Measurements from ENCODE around the gene ZC3H15.
"Not testable (repeated sequence)": the region's sequence is repeated elsewhere in the genome, so short reads cannot be mapped to it uniquely, and the experiment has no call there.

ZC3H15 gene

DNA sequence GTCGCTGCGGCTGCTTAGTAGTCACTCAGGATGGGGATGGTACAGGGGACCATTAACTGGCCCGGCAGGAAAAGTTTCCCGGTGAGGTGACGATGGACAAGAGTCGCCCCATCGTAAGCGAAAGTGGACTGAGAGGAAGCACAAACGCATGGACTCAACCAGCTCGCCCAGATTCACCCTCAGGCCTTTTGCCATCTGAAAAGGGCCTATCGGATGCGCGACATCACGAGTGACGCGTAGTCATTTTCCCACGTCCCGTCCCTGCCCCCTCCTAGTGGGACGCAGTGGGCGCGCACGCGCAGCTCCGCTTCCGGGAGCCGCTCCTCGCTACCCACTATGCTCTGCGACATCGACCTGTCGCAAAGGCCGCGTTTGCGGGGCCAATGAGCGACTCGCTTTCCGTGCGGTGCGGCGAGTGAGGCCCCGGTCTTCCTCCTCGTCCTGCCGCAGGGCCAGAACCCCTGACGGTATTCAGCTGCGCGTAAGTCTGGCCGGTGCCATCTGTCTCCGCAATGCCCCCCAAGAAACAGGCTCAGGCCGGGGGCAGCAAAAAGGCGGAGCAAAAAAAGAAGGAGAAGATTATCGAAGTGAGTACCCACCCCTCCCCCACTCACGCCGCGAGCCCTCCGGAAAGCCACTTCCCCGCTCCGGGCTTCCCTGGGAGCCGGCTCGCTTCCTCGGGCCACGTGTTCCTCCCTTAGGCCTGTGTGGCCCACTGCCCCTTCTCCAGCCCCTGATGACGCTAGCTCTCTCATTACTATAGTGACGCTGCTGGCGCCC is at the start of gene ZC3H15:
ZC3H15 (plus strand) TSS at position 390 of the 780 bp plus-strand sequence; CDS start at position 513, 123 bp downstream.
- H3K27ac ChIP-seq: peak within 1 kb of the TSS; percentile 95
- H3K36me3 ChIP-seq (replicated peaks): no peaks in the 10 kb centered on the region
- in situ Hi-C loops (cut with HindIII; ENCODE audit: low pct_ligation_motif_present, low sequenced_read_pairs): no loop called here
- peak; percentile 95 for DNase-seq
- peak within 1 kb of the TSS; percentile 85 for H3K4me3 ChIP-seq (ENCODE audit: low read depth, low read length)
- TF ChIP-seq, protein P1, sequence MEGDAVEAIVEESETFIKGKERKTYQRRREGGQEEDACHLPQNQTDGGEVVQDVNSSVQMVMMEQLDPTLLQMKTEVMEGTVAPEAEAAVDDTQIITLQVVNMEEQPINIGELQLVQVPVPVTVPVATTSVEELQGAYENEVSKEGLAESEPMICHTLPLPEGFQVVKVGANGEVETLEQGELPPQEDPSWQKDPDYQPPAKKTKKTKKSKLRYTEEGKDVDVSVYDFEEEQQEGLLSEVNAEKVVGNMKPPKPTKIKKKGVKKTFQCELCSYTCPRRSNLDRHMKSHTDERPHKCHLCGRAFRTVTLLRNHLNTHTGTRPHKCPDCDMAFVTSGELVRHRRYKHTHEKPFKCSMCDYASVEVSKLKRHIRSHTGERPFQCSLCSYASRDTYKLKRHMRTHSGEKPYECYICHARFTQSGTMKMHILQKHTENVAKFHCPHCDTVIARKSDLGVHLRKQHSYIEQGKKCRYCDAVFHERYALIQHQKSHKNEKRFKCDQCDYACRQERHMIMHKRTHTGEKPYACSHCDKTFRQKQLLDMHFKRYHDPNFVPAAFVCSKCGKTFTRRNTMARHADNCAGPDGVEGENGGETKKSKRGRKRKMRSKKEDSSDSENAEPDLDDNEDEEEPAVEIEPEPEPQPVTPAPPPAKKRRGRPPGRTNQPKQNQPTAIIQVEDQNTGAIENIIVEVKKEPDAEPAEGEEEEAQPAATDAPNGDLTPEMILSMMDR (IDR thresholded peaks at IDR 0.05; ENCODE audit: low read depth, low read length, missing control alignments): no peak
- H3K27me3 ChIP-seq (replicated peaks): no peaks in the 10 kb centered on the region

DNA sequence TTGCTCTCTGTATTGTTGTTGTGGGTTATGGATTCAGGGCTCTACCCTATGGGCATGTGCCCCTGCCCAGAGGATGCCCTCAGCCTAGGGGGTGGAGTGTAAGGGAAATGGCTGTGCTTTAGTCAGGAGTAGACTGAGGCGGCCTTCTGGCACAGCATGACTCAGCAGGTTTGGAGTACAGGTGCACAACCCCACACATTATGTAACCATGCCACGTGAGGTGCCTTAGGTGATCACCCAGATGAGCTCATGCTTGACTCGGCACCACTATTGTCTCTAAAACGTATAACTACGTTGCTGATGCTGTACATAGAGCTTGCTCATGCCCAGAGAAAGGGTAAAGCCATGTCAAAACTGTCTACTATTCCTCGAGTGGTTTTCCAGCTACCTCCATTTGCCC is 48.3 kb upstream of the ZC3H15 start:
- H3K27me3 ChIP-seq (replicated peaks): no peaks in the 10 kb centered on the region
- in situ Hi-C loops (cut with HindIII; ENCODE audit: low pct_ligation_motif_present, low sequenced_read_pairs): no loop called here
- no peak for DNase-seq

DNA sequence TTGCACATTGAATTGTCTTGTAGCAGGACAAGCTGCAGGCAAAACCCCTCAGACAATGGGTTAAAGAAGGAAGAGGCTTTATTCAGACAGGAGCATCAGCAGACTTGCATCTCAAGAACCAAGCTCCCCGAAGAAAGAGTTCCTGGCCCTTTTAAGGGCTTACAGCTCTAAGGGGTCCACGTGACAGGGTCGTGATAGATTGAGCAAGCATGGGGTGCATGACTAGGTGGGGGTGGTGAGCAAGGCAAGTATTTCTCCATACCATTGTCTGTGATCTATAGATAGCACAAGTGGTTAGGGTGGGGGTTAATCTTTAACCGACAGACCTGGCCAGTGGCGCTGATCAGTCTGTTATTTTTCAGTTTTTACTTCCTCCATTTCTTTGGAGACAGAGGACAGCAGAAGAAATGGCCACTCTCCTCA is 46.4 kb upstream of the ZC3H15 start:
- DNase-seq; H3K27ac ChIP-seq; in situ Hi-C loops (cut with HindIII; ENCODE audit: low pct_ligation_motif_present, low sequenced_read_pairs); H3K27me3 ChIP-seq (replicated peaks); H3K36me3 ChIP-seq (replicated peaks); H3K4me3 ChIP-seq (ENCODE audit: low read depth, low read length): not testable (repeated sequence)

More for the DNA sequence above, 48.3 kb upstream of the ZC3H15 start:
- Histone ChIP-seq H3K4me3 (ENCODE audit: low read depth, low read length) (no peak overlapping the region), H3K36me3 (replicated peaks) (no peaks in the 10 kb centered on the region), H3K27ac (no peak overlapping the region)
- TF ChIP-seq, protein P1 (IDR thresholded peaks at IDR 0.05; ENCODE audit: low read depth, low read length, missing control alignments): no peak

- TF ChIP-seq, protein P1 (IDR thresholded peaks at IDR 0.05; ENCODE audit: low read depth, low read length, missing control alignments): no peak
- in situ Hi-C loops (cut with HindIII; ENCODE audit: low pct_ligation_motif_present, low sequenced_read_pairs): no loop called here
- DNase-seq: no peak
These were observed 45.6 kb upstream of the ZC3H15 start for GRCh38 chr2:186440506-186440905.

GRCh38 chr2:186442885-186443284 is 43.2 kb upstream of the ZC3H15 start:
- in situ Hi-C loops (cut with HindIII; ENCODE audit: low pct_ligation_motif_present, low sequenced_read_pairs): no loop called here
- TF ChIP-seq, protein P1 (IDR thresholded peaks at IDR 0.05; ENCODE audit: low read depth, low read length, missing control alignments): no peak

More at GRCh38 chr2:186440506-186440905, 45.6 kb upstream of the ZC3H15 start:
- no peaks in the 10 kb centered on the region for H3K36me3 ChIP-seq (replicated peaks)
- H3K27ac ChIP-seq: no peak overlapping the region
- H3K27me3 ChIP-seq (replicated peaks): no peaks in the 10 kb centered on the region
- no peak overlapping the region for H3K4me3 ChIP-seq (ENCODE audit: low read depth, low read length)

DNA sequence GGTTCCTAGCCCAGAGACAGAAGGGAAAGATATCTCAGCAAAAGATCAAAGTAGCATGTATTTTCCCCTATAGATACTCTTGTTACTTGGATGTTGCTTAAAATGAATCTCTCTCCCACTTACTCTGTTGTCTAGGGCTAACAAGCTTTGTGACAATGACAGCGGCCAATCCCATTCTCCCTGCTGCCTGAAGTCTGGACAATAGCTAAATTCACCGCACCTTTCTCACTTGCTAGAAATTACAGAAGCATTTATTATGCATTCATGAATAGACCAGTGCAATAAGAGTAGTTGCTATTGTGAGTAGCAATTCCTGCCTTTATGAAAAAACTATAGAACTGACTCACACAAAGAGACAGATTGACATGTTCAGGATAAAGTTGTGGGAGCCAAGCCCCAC is 42.2 kb upstream of the ZC3H15 start:
- H3K27me3 ChIP-seq (replicated peaks): no peaks in the 10 kb centered on the region
- no peak overlapping the region for H3K27ac ChIP-seq
- no peaks in the 10 kb centered on the region for H3K36me3 ChIP-seq (replicated peaks)
- TF ChIP-seq, protein P1 (IDR thresholded peaks at IDR 0.05; ENCODE audit: low read depth, low read length, missing control alignments): no peak
- in situ Hi-C loops (cut with HindIII; ENCODE audit: low pct_ligation_motif_present, low sequenced_read_pairs): no loop called here
- no peak overlapping the region for H3K4me3 ChIP-seq (ENCODE audit: low read depth, low read length)
- DNase-seq: no peak

More at GRCh38 chr2:186442885-186443284, 43.2 kb upstream of the ZC3H15 start:
- H3K36me3 ChIP-seq (replicated peaks): no peaks in the 10 kb centered on the region
- no peak overlapping the region for H3K27ac ChIP-seq
- H3K27me3 ChIP-seq (replicated peaks): no peaks in the 10 kb centered on the region
- no peak overlapping the region for H3K4me3 ChIP-seq (ENCODE audit: low read depth, low read length)
- no peak for DNase-seq

Measured in brain microvascular endothelial cell (primary cell).